SU-DHL-6 (cell line): ENCODE measurements around the gene PTPRE.

Experiments used
- H2AFZ ChIP-seq: fragments of 200-600 bp; sonication (generic); 2 replicates; pipeline ENCODE4 v1.6.1; 2014; ENCODE audit warnings: low read depth, mild to moderate bottlenecking, moderate library complexity, mixed read lengths, antibody characterized with exemption, low read length; ENCODE audit not compliant: severe bottlenecking
- H3F3A ChIP-seq: fragments of 200-600 bp; shearing (Covaris generic); 2 replicates; pipeline ENCODE4 v1.6.0; 2016; ENCODE audit warnings: antibody characterized with exemption, mild to moderate bottlenecking; ENCODE audit not compliant: insufficient read depth
- H3K27ac ChIP-seq: fragments of 200-600 bp; sonication (generic); 2 replicates; pipeline ENCODE4 v1.5.1; 2016; ENCODE audit warnings: low read depth, mild to moderate bottlenecking, low read length, moderate library complexity, mixed read lengths
- H3K27me3 ChIP-seq: fragments of 200-600 bp; sonication (generic), shearing (Covaris generic); 2 replicates; pipeline ENCODE4 v1.6.0; 2014; ENCODE audit warnings: mild to moderate bottlenecking, low read length
- H3K36me3 ChIP-seq: fragments of 200-600 bp; sonication (generic); 2 replicates; pipeline ENCODE4 v1.6.1; 2014; ENCODE audit warnings: mild to moderate bottlenecking, low read length, mixed read lengths
- H3K4me2 ChIP-seq: fragments of 300-600, 200-600 bp; shearing (Covaris generic), sonication (generic); 2 replicates; pipeline ENCODE4 v1.6.0; 2014; ENCODE audit warnings: low read length, low read depth, mild to moderate bottlenecking; ENCODE audit not compliant: poor library complexity, severe bottlenecking
- H3K4me3 ChIP-seq: fragments of 200-600 bp; sonication (generic); 2 replicates; pipeline ENCODE4 v1.5.1; 2014; ENCODE audit warnings: antibody characterized with exemption, low read length, mild to moderate bottlenecking, mixed read lengths; ENCODE audit not compliant: insufficient read depth, poor library complexity, severe bottlenecking
- H3K79me2 ChIP-seq: fragments of 200-600 bp; sonication (generic); 2 replicates; pipeline ENCODE4 v1.6.1; 2014; ENCODE audit warnings: mild to moderate bottlenecking, low read length, moderate library complexity; ENCODE audit not compliant: insufficient read depth
- H3K9ac ChIP-seq: fragments of 200-600 bp; sonication (generic); 2 replicates; pipeline ENCODE4 v1.7.0; 2014; ENCODE audit warnings: mild to moderate bottlenecking, low read length
- H3K9me2 ChIP-seq: fragments of 200-600 bp; sonication (generic); replicated peaks from 2 replicates; pipeline ENCODE4 v1.6.1; 2014; ENCODE audit warnings: low read length; ENCODE audit not compliant: insufficient read depth
- H3K9me3 ChIP-seq: fragments of 200-600 bp; sonication (generic); 2 replicates; pipeline ENCODE4 v1.6.1; 2014; ENCODE audit warnings: low read length, mixed read lengths; ENCODE audit not compliant: insufficient read depth
- H4K20me1 ChIP-seq: fragments of 200-600 bp; sonication (generic); 2 replicates; pipeline ENCODE4 v1.6.1; 2014; ENCODE audit warnings: low read depth, mild to moderate bottlenecking, antibody characterized with exemption, low read length, moderate library complexity, mixed read lengths
- CTCF ChIP-seq: fragments of 200-600 bp; sonication (generic); IDR thresholded peaks from one replicate; pipeline ENCODE4 v1.5.1; 2017; ENCODE audit warnings: antibody characterized with exemption, mild to moderate bottlenecking, low read length, moderate library complexity; ENCODE audit not compliant: insufficient read depth, poor library complexity, severe bottlenecking
- EZH2phosphoT487 ChIP-seq: fragments of 200-600 bp; sonication (generic), shearing (Covaris generic); conservative IDR thresholded peaks from 2 replicates; pipeline ENCODE4 v1.6.1; 2018; ENCODE audit warnings: mild to moderate bottlenecking, antibody characterized with exemption, low read length, moderate library complexity, mixed read lengths

The PTPRE gene

GRCh38 chr10:127919418-127920271 is 12.7 kb downstream of the PTPRE start:
- no peaks in the 10 kb centered on the region for H3K79me2 ChIP-seq
- no peak overlapping the region for H3K27ac ChIP-seq
- no peaks in the 10 kb centered on the region for H4K20me1 ChIP-seq
- H3K27me3 ChIP-seq, result no peaks in the 10 kb centered on the region
- no peaks in the 10 kb centered on the region for H3K36me3 ChIP-seq
- no peak overlapping the region for H3K9ac ChIP-seq
- no peaks in the 10 kb centered on the region for H3F3A ChIP-seq
- H3K9me3 ChIP-seq, result no peaks in the 10 kb centered on the region
- H3K9me2 ChIP-seq, result no peaks in the 10 kb centered on the region
- no peak overlapping the region for H2AFZ ChIP-seq
- TF ChIP-seq EZH2phosphoT487 (no peak), CTCF (no peak)
- H3K4me2 ChIP-seq, result no peak overlapping the region
- H3K4me3 ChIP-seq, result no peak overlapping the region

- no peaks in the 10 kb centered on the region for H3K9me2 ChIP-seq
- H3K4me2 ChIP-seq, result no peak overlapping the region
- no peak overlapping the region for H3K4me3 ChIP-seq
- H4K20me1 ChIP-seq, result no peaks in the 10 kb centered on the region
- TF ChIP-seq EZH2phosphoT487 (no peak), CTCF (no peak)
- H3K27ac ChIP-seq, result no peak overlapping the region
- H3K9ac ChIP-seq, result no peak overlapping the region
- H2AFZ ChIP-seq, result no peak overlapping the region
- H3K27me3 ChIP-seq, result no peaks in the 10 kb centered on the region
- H3K9me3 ChIP-seq, result no peaks in the 10 kb centered on the region
- no peaks in the 10 kb centered on the region for H3K36me3 ChIP-seq
- H3K79me2 ChIP-seq, result no peaks in the 10 kb centered on the region
- no peaks in the 10 kb centered on the region for H3F3A ChIP-seq
Observed at GRCh38 chr10:127920306-127921074, 13.6 kb downstream of the PTPRE start.

GRCh38 chr10:127921075-127921752 is 14.3 kb downstream of the PTPRE start:
- Histone ChIP-seq H3K9me2 (no peaks in the 10 kb centered on the region), H3K4me3 (no peak overlapping the region), H4K20me1 (no peaks in the 10 kb centered on the region), H3K4me2 (no peak overlapping the region), H2AFZ (no peak overlapping the region), H3F3A (no peaks in the 10 kb centered on the region), H3K27me3 (no peaks in the 10 kb centered on the region), H3K79me2 (no peaks in the 10 kb centered on the region), H3K36me3 (no peaks in the 10 kb centered on the region), H3K9ac (no peak overlapping the region), H3K27ac (no peak overlapping the region), H3K9me3 (no peaks in the 10 kb centered on the region)
- TF ChIP-seq CTCF, result no peak
- no peak for TF ChIP-seq EZH2phosphoT487
